Measurements from ENCODE around the gene ROCK2.

Gene ROCK2

DNA sequence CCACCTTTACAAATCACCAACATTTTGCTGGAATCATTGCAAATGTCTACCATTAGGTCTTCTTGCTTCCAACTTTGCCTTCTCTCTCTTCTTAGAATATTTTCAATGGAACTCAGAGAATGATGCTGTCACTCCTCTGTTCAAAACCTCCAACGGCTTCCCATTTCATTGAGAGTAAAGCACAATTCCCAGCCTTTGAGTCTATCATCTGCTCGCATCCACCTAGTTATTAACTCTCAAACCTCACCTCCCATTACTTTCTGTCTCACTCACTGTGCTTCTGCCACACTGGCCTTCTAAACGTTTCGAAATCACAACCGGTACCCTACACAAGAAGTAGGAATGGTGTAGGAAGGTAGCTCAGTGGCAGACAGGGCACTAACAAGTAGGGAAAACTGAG, 40.0 kb downstream of the ROCK2 start:
- CTCF ChIA-PET = no interaction called here
- H3K27ac ChIP-seq (ENCODE audit: extremely low read depth, low read depth, low read length) = no peak overlapping the region
- POLR2A ChIA-PET = no interaction called here
- TF ChIP-seq GLI4 (tag by site-specific recombination; IDR thresholded peaks at IDR 0.05) = no peak
- TF ChIP-seq ZNF19 (tag by site-specific recombination; IDR thresholded peaks at IDR 0.05; ENCODE audit: low read depth) = no peak
- TF ChIP-seq, protein P1, sequence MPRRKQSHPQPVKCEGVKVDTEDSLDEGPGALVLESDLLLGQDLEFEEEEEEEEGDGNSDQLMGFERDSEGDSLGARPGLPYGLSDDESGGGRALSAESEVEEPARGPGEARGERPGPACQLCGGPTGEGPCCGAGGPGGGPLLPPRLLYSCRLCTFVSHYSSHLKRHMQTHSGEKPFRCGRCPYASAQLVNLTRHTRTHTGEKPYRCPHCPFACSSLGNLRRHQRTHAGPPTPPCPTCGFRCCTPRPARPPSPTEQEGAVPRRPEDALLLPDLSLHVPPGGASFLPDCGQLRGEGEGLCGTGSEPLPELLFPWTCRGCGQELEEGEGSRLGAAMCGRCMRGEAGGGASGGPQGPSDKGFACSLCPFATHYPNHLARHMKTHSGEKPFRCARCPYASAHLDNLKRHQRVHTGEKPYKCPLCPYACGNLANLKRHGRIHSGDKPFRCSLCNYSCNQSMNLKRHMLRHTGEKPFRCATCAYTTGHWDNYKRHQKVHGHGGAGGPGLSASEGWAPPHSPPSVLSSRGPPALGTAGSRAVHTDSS (tag by site-specific recombination; IDR thresholded peaks at IDR 0.05) = no peak
- TF ChIP-seq SP2 (tag by site-specific recombination; IDR thresholded peaks at IDR 0.05) = no peak
- TF ChIP-seq, protein P2, sequence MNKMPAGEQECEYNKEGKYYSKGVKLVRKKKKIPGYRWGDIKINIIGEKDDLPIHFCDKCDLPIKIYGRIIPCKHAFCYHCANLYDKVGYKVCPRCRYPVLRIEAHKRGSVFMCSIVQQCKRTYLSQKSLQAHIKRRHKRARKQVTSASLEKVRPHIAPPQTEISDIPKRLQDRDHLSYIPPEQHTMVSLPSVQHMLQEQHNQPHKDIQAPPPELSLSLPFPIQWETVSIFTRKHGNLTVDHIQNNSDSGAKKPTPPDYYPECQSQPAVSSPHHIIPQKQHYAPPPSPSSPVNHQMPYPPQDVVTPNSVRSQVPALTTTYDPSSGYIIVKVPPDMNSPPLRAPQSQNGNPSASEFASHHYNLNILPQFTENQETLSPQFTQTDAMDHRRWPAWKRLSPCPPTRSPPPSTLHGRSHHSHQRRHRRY (tag by site-specific recombination; IDR thresholded peaks at IDR 0.05) = no peak
- no peak for TF ChIP-seq ZNF558 (tag by site-specific recombination; IDR thresholded peaks at IDR 0.05)
- no peak for TF ChIP-seq ZNF274 (IDR thresholded peaks at IDR 0.05; ENCODE audit: low read length)
- TF ChIP-seq ZNF274 (tag by site-specific recombination; IDR thresholded peaks at IDR 0.05; ENCODE audit: borderline replicate concordance) = no peak
- TF ChIP-seq, protein P3, sequence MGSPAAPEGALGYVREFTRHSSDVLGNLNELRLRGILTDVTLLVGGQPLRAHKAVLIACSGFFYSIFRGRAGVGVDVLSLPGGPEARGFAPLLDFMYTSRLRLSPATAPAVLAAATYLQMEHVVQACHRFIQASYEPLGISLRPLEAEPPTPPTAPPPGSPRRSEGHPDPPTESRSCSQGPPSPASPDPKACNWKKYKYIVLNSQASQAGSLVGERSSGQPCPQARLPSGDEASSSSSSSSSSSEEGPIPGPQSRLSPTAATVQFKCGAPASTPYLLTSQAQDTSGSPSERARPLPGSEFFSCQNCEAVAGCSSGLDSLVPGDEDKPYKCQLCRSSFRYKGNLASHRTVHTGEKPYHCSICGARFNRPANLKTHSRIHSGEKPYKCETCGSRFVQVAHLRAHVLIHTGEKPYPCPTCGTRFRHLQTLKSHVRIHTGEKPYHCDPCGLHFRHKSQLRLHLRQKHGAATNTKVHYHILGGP (tag by site-specific recombination; IDR thresholded peaks at IDR 0.05) = no peak
- TF ChIP-seq SCRT2 (tag by site-specific recombination; IDR thresholded peaks at IDR 0.05) = no peak
- no peak for TF ChIP-seq ZNF324 (tag by site-specific recombination; IDR thresholded peaks at IDR 0.05)
- TF ChIP-seq, protein P4, sequence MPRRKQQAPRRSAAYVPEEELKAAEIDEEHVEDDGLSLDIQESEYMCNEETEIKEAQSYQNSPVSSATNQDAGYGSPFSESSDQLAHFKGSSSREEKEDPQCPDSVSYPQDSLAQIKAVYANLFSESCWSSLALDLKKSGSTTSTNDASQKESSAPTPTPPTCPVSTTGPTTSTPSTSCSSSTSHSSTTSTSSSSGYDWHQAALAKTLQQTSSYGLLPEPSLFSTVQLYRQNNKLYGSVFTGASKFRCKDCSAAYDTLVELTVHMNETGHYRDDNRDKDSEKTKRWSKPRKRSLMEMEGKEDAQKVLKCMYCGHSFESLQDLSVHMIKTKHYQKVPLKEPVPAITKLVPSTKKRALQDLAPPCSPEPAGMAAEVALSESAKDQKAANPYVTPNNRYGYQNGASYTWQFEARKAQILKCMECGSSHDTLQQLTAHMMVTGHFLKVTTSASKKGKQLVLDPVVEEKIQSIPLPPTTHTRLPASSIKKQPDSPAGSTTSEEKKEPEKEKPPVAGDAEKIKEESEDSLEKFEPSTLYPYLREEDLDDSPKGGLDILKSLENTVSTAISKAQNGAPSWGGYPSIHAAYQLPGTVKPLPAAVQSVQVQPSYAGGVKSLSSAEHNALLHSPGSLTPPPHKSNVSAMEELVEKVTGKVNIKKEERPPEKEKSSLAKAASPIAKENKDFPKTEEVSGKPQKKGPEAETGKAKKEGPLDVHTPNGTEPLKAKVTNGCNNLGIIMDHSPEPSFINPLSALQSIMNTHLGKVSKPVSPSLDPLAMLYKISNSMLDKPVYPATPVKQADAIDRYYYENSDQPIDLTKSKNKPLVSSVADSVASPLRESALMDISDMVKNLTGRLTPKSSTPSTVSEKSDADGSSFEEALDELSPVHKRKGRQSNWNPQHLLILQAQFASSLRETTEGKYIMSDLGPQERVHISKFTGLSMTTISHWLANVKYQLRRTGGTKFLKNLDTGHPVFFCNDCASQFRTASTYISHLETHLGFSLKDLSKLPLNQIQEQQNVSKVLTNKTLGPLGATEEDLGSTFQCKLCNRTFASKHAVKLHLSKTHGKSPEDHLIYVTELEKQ (tag by site-specific recombination; IDR thresholded peaks at IDR 0.05; ENCODE audit: borderline replicate concordance) = no peak
- TF ChIP-seq ZBTB48 (tag by site-specific recombination; IDR thresholded peaks at IDR 0.05) = no peak
- TF ChIP-seq ZXDB (tag by site-specific recombination; IDR thresholded peaks at IDR 0.05) = no peak
- TF ChIP-seq ZSCAN23 (tag by site-specific recombination; IDR thresholded peaks at IDR 0.05) = no peak
- TF ChIP-seq, protein P5, sequence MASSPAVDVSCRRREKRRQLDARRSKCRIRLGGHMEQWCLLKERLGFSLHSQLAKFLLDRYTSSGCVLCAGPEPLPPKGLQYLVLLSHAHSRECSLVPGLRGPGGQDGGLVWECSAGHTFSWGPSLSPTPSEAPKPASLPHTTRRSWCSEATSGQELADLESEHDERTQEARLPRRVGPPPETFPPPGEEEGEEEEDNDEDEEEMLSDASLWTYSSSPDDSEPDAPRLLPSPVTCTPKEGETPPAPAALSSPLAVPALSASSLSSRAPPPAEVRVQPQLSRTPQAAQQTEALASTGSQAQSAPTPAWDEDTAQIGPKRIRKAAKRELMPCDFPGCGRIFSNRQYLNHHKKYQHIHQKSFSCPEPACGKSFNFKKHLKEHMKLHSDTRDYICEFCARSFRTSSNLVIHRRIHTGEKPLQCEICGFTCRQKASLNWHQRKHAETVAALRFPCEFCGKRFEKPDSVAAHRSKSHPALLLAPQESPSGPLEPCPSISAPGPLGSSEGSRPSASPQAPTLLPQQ (tag by site-specific recombination; IDR thresholded peaks at IDR 0.05) = no peak
- TF ChIP-seq, protein P6, sequence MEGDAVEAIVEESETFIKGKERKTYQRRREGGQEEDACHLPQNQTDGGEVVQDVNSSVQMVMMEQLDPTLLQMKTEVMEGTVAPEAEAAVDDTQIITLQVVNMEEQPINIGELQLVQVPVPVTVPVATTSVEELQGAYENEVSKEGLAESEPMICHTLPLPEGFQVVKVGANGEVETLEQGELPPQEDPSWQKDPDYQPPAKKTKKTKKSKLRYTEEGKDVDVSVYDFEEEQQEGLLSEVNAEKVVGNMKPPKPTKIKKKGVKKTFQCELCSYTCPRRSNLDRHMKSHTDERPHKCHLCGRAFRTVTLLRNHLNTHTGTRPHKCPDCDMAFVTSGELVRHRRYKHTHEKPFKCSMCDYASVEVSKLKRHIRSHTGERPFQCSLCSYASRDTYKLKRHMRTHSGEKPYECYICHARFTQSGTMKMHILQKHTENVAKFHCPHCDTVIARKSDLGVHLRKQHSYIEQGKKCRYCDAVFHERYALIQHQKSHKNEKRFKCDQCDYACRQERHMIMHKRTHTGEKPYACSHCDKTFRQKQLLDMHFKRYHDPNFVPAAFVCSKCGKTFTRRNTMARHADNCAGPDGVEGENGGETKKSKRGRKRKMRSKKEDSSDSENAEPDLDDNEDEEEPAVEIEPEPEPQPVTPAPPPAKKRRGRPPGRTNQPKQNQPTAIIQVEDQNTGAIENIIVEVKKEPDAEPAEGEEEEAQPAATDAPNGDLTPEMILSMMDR (tag by site-specific recombination; IDR thresholded peaks at IDR 0.05) = no peak
- TF ChIP-seq ZNF501 (tag by site-specific recombination; IDR thresholded peaks at IDR 0.05) = no peak
- TF ChIP-seq BCL11A (tag by site-specific recombination; IDR thresholded peaks at IDR 0.05; ENCODE audit: low read depth) = no peak
- TF ChIP-seq, protein P7, sequence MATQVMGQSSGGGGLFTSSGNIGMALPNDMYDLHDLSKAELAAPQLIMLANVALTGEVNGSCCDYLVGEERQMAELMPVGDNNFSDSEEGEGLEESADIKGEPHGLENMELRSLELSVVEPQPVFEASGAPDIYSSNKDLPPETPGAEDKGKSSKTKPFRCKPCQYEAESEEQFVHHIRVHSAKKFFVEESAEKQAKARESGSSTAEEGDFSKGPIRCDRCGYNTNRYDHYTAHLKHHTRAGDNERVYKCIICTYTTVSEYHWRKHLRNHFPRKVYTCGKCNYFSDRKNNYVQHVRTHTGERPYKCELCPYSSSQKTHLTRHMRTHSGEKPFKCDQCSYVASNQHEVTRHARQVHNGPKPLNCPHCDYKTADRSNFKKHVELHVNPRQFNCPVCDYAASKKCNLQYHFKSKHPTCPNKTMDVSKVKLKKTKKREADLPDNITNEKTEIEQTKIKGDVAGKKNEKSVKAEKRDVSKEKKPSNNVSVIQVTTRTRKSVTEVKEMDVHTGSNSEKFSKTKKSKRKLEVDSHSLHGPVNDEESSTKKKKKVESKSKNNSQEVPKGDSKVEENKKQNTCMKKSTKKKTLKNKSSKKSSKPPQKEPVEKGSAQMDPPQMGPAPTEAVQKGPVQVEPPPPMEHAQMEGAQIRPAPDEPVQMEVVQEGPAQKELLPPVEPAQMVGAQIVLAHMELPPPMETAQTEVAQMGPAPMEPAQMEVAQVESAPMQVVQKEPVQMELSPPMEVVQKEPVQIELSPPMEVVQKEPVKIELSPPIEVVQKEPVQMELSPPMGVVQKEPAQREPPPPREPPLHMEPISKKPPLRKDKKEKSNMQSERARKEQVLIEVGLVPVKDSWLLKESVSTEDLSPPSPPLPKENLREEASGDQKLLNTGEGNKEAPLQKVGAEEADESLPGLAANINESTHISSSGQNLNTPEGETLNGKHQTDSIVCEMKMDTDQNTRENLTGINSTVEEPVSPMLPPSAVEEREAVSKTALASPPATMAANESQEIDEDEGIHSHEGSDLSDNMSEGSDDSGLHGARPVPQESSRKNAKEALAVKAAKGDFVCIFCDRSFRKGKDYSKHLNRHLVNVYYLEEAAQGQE (tag by site-specific recombination; IDR thresholded peaks at IDR 0.05) = no peak
- H3K9me3 ChIP-seq (ENCODE audit: control insufficient read depth, insufficient read depth, low read depth, low read length) = no peaks in the 10 kb centered on the region
- H3K36me3 ChIP-seq (ENCODE audit: control insufficient read depth in 2 of 2, insufficient read depth in 1 of 2, low read length in 2 of 2) = no peaks in the 10 kb centered on the region
- no peak overlapping the region for H3K4me3 ChIP-seq (ENCODE audit: low read depth, low read length)
- peaks cover 4% of the 10 kb centered on the region; the same call in 1 of the 2 replicates for H3K4me1 ChIP-seq (ENCODE audit: control insufficient read depth, insufficient read depth, low read length)

Data from HEK293 (cell line).